H9 (cell line): ENCODE measurements around the gene PTOV1. TPM values are rescaled to one million over a fixed set of nuclear protein-coding genes. Genes with fewer than 3 reads are reported as not detected.

Experiments
- DNase-seq: peaks from one replicate; pipeline ENCODE4 v3.0.0-alpha.2; 2017
- H2AFZ ChIP-seq: one replicate; pipeline ENCODE4 v1.6.1; 2013; ENCODE audit warnings: mild to moderate bottlenecking, low read length, control low read depth, moderate library complexity
- H2AK5ac ChIP-seq: 2 replicates; pipeline ENCODE4 v1.6.1; 2013; ENCODE audit warnings: low read length, control low read depth, mixed read lengths; ENCODE audit not compliant: insufficient read length
- H2BK120ac ChIP-seq: one replicate; pipeline ENCODE4 v1.6.1; 2013; ENCODE audit warnings: low read depth, mild to moderate bottlenecking, low read length, control low read depth, inconsistent platforms; ENCODE audit not compliant: poor library complexity, severe bottlenecking
- H2BK12ac ChIP-seq: 2 replicates; pipeline ENCODE4 v1.6.1; 2013; ENCODE audit warnings: low read length, control low read depth, mixed read lengths, low read depth; ENCODE audit not compliant: insufficient read length
- H2BK15ac ChIP-seq: 2 replicates; pipeline ENCODE4 v1.6.1; 2013; ENCODE audit warnings: low read depth, low read length, control low read depth
- H2BK20ac ChIP-seq: one replicate; pipeline ENCODE4 v1.6.1; 2013; ENCODE audit warnings: low read depth, mild to moderate bottlenecking, low read length, control low read depth, inconsistent platforms; ENCODE audit not compliant: poor library complexity, severe bottlenecking
- H2BK5ac ChIP-seq: 2 replicates; pipeline ENCODE4 v1.6.1; 2013; ENCODE audit warnings: low read length, control low read depth, mixed read lengths; ENCODE audit not compliant: insufficient read length
- H3K14ac ChIP-seq: 2 replicates; pipeline ENCODE4 v1.6.1; 2013; ENCODE audit warnings: low read length, control low read depth; ENCODE audit not compliant: insufficient read depth
- H3K18ac ChIP-seq: 2 replicates; pipeline ENCODE4 v1.6.1; 2013; ENCODE audit warnings: low read depth, mild to moderate bottlenecking, mixed read lengths, low read length, control low read depth; ENCODE audit not compliant: insufficient read length
- H3K23ac ChIP-seq: 2 replicates; pipeline ENCODE4 v1.6.1; 2013; ENCODE audit warnings: low read length, control low read depth, mixed read lengths, low read depth; ENCODE audit not compliant: insufficient read length
- H3K23me2 ChIP-seq: 2 replicates; pipeline ENCODE4 v1.6.1; 2013; ENCODE audit warnings: low read depth, mild to moderate bottlenecking, mixed read lengths, low read length, control low read depth; ENCODE audit not compliant: insufficient read length, poor library complexity, severe bottlenecking
- H3K27ac ChIP-seq: 2 replicates; pipeline ENCODE4 v1.5.1; 2013; ENCODE audit warnings: low read length, control low read depth, mixed read lengths, low read depth; ENCODE audit not compliant: insufficient read length
- H3K27me3 ChIP-seq: 2 replicates; pipeline ENCODE4 v1.6.1; 2013; ENCODE audit warnings: low read length, control low read depth, inconsistent platforms; ENCODE audit not compliant: insufficient read depth
- H3K4ac ChIP-seq: 2 replicates; pipeline ENCODE4 v1.6.1; 2013; ENCODE audit warnings: low read depth, mild to moderate bottlenecking, control low read depth, inconsistent platforms, low read length, moderate library complexity
- H3K4me1 ChIP-seq: 2 replicates; pipeline ENCODE4 v1.6.1; 2013; ENCODE audit warnings: low read length, control low read depth, inconsistent platforms; ENCODE audit not compliant: insufficient read depth
- H3K4me2 ChIP-seq: 2 replicates; pipeline ENCODE4 v1.6.1; 2013; ENCODE audit warnings: low read length, control low read depth, mixed read lengths; ENCODE audit not compliant: insufficient read length, insufficient read depth
- H3K56ac ChIP-seq: 2 replicates; pipeline ENCODE4 v1.6.1; 2013; ENCODE audit warnings: low read depth, mild to moderate bottlenecking, mixed read lengths, low read length, control low read depth; ENCODE audit not compliant: insufficient read length
- H3K79me1 ChIP-seq: 2 replicates; pipeline ENCODE4 v1.6.1; 2013; ENCODE audit warnings: low read depth, mild to moderate bottlenecking, moderate library complexity, low read length, control low read depth, inconsistent platforms; ENCODE audit not compliant: insufficient read depth, poor library complexity, severe bottlenecking
- H3K79me2 ChIP-seq: 2 replicates; pipeline ENCODE4 v1.6.1; 2013; ENCODE audit warnings: low read length, control low read depth, inconsistent platforms; ENCODE audit not compliant: insufficient read depth
- H3K9ac ChIP-seq: 2 replicates; pipeline ENCODE4 v1.6.1; 2013; ENCODE audit warnings: low read length, control low read depth, mixed read lengths; ENCODE audit not compliant: insufficient read length; ENCODE audit errors: extremely low read depth
- H3K9me3 ChIP-seq: one replicate; pipeline ENCODE4 v1.6.1; 2013; ENCODE audit warnings: low read depth, low read length, inconsistent platforms; ENCODE audit not compliant: control insufficient read depth
- H3T11ph ChIP-seq: one replicate; pipeline ENCODE4 v1.6.1; 2013; ENCODE audit warnings: mild to moderate bottlenecking, low read length, control low read depth, inconsistent platforms
- H4K20me1 ChIP-seq: one replicate; pipeline ENCODE4 v1.6.1; 2013; ENCODE audit not compliant: control insufficient read depth, insufficient read length, insufficient read depth
- H4K5ac ChIP-seq: 2 replicates; pipeline ENCODE4 v1.6.1; 2013; ENCODE audit warnings: low read depth, mild to moderate bottlenecking, mixed read lengths, low read length, control low read depth; ENCODE audit not compliant: insufficient read length
- H4K8ac ChIP-seq: replicated peaks from 2 replicates; pipeline ENCODE4 v1.6.1; 2013; ENCODE audit warnings: low read length, control low read depth, mixed read lengths, low read depth; ENCODE audit not compliant: insufficient read length
- H4K91ac ChIP-seq: 2 replicates; pipeline ENCODE4 v1.6.1; 2013; ENCODE audit warnings: low read depth, mild to moderate bottlenecking, moderate library complexity, mixed read lengths, low read length, control low read depth; ENCODE audit not compliant: insufficient read length
- H3K27ac Mint-ChIP-seq, 3 experiments: 2 replicates in 2 of 3; 3 replicates in 1 of 3; pipeline ENCODE4 v1.8.0; 2020 to 2021; ENCODE audit warnings: mixed read lengths in 3 of 3, mild to moderate bottlenecking in 1 of 3, moderate library complexity in 1 of 3
- H3K27me3 Mint-ChIP-seq: 2 replicates; pipeline ENCODE4 v1.8.0; 2021; ENCODE audit warnings: low read depth, mild to moderate bottlenecking, moderate library complexity, mixed read lengths
- H3K36me3 Mint-ChIP-seq, 3 experiments: 2 replicates in 2 of 3; 3 replicates in 1 of 3; pipeline ENCODE4 v1.8.0; 2020 to 2021; ENCODE audit warnings: low read depth in 3 of 3, mixed read lengths in 3 of 3; ENCODE audit not compliant: insufficient read depth in 1 of 3
- H3K4me1 Mint-ChIP-seq, 2 experiments: 2 replicates each; pipeline ENCODE4 v1.8.0; 2020; ENCODE audit warnings: mixed read lengths in 2 of 2
- H3K4me3 Mint-ChIP-seq, 2 experiments: 2 replicates in 1 of 2; 3 replicates in 1 of 2; pipeline ENCODE4 v1.8.0; 2020 to 2021; ENCODE audit warnings: mild to moderate bottlenecking in 2 of 2, mixed read lengths in 2 of 2, moderate library complexity in 1 of 2
- H3K9me3 Mint-ChIP-seq, 2 experiments: 2 replicates in 1 of 2; 3 replicates in 1 of 2; pipeline ENCODE4 v1.8.0; 2020; ENCODE audit warnings: mild to moderate bottlenecking in 2 of 2, mixed read lengths in 2 of 2, moderate library complexity in 1 of 2
- WGBS: extraction: QIAGEN DNeasy Blood & Tissue Kit; methylation state at CpG from one replicate; pipeline ENCODE4 v1.1.7; 2013; ENCODE audit warnings: missing lambda C conversion rate, low lambda C conversion rate, mixed read lengths; ENCODE audit not compliant: insufficient read length; ENCODE audit errors: extremely low coverage; 5-methylcytosine and 5-hydroxymethylcytosine counted together
- total RNA-seq: library from RNA; stranded (reverse); gene quantifications from 2 replicates; pipeline ENCODE4 v1.2.1, GENCODE V29; 2021
- TF ChIP-seq, protein P1 (sequence below): fragments of 200-600 bp; sonication (generic); conservative IDR thresholded peaks from 3 replicates; pipeline ENCODE4 v1.8.0; 2021; ENCODE audit warnings: antibody characterized with exemption, mild to moderate bottlenecking

The PTOV1 gene
- total RNA-seq, 1 experiment from 2014 or later, result 309 TPM

DNA sequence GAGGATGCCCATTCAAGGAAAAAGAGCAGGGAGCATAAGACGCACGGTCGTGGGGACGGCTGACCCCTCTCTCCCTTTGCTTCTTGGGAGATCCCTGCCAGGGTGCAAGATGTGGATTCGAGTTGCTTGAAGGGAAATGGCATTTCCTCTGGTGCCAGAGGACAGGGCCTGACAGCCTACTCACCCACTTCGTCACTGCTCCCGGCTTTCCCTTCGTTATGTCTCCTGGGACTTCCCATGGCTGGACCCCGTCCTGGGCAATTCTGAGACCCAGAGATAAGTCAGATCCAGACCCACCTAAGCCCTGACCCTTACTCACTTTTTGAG is 27.7 kb downstream of the PTOV1 start:
- H3T11ph ChIP-seq, result no peak overlapping the region
- H3K18ac ChIP-seq, result no peak overlapping the region
- H3K23ac ChIP-seq, result no peak overlapping the region
- Mint-ChIP-seq H3K4me3 (no peak overlapping the region), H3K9me3 (no peaks in the 10 kb centered on the region), H3K27me3 (no peaks in the 10 kb centered on the region), H3K4me1 (peaks cover 18 to 28% of the 10 kb centered on the region in 2 experiments), H3K36me3 (peaks cover 42 to 50% (median 49%) of the 10 kb centered on the region in 3 experiments), H3K27ac (peak overlapping the region in 2 of 3 experiments; percentile 81 to 99; a peak in 4 of 7 replicates)
- no peak for DNase-seq
- H4K8ac ChIP-seq, result no peak overlapping the region
- H2BK12ac ChIP-seq, result no peak overlapping the region
- no peaks in the 10 kb centered on the region for H3K79me1 ChIP-seq
- no peak overlapping the region for H2BK5ac ChIP-seq
- no peak overlapping the region for H4K5ac ChIP-seq
- no peak overlapping the region for H2BK20ac ChIP-seq
- no peaks in the 10 kb centered on the region for H4K20me1 ChIP-seq
- H2AFZ ChIP-seq, result no peak overlapping the region
- no peak overlapping the region for H3K4ac ChIP-seq
- H3K27me3 ChIP-seq, result no peaks in the 10 kb centered on the region
- no CpG with 5 or more reads among the region's 9 CpGs for WGBS
- H3K79me2 ChIP-seq, result no peaks in the 10 kb centered on the region; the same call in 1 of the 2 replicates
- TF ChIP-seq, protein P1, sequence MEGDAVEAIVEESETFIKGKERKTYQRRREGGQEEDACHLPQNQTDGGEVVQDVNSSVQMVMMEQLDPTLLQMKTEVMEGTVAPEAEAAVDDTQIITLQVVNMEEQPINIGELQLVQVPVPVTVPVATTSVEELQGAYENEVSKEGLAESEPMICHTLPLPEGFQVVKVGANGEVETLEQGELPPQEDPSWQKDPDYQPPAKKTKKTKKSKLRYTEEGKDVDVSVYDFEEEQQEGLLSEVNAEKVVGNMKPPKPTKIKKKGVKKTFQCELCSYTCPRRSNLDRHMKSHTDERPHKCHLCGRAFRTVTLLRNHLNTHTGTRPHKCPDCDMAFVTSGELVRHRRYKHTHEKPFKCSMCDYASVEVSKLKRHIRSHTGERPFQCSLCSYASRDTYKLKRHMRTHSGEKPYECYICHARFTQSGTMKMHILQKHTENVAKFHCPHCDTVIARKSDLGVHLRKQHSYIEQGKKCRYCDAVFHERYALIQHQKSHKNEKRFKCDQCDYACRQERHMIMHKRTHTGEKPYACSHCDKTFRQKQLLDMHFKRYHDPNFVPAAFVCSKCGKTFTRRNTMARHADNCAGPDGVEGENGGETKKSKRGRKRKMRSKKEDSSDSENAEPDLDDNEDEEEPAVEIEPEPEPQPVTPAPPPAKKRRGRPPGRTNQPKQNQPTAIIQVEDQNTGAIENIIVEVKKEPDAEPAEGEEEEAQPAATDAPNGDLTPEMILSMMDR, result no peak
- no peak overlapping the region for H2BK15ac ChIP-seq
- H3K9me3 ChIP-seq, result no peaks in the 10 kb centered on the region
- H3K56ac ChIP-seq, result no peak overlapping the region
- peaks cover 11% of the 10 kb centered on the region for H3K23me2 ChIP-seq
- peak overlapping the region; percentile 78 for H3K4me2 ChIP-seq
- no peak overlapping the region for H2BK120ac ChIP-seq
- no peak overlapping the region for H2AK5ac ChIP-seq
- H3K4me1 ChIP-seq, result no peaks in the 10 kb centered on the region
- H3K27ac ChIP-seq, result no peak overlapping the region
- no peak overlapping the region for H4K91ac ChIP-seq
- H3K9ac ChIP-seq, result peak overlapping the region; percentile 88
- H3K14ac ChIP-seq, result no peak overlapping the region; the same call in 1 of the 2 replicates
